Measurements from ENCODE around the gene RPS2. TPM values are rescaled to one million over a fixed set of nuclear protein-coding genes. Genes with fewer than 3 reads are reported as not detected.

RPS2 gene
- total and polyA plus RNA-seq, 4 donors = 682 to 1,957 (median 1,591) TPM

DNA sequence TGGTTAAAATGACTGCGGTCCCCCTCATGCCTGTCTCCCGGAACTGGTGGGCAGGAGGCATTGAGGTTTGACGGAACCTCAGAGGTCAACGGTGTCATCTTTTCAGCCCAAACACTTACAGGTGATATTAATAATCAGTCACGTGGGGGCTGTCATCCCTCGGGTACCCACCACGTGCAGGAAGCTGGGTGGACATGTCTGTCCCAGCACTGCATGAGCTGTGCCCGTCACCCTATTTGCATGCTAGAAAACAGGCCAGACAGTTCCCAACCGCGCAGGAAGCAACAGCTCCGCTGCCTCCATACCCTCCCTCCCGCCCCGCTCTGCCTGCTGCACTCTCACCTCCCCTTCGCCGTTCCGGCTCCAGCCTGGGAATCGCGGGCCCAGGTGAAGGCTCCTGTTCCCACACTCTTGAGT, 26.5 kb upstream of the RPS2 start:
- Histone ChIP-seq H3K36me3 (ENCODE audit: control insufficient read depth, insufficient read depth, low read length) (peaks cover 43% of the 10 kb centered on the region), H3K9me3 (ENCODE audit: control insufficient read depth, insufficient read depth, low read length) (no peaks in the 10 kb centered on the region), H3K4me3 (ENCODE audit: low read depth, low read length) (peak overlapping the region; percentile 31), H3K27ac (ENCODE audit: low read depth, low read length) (no peak overlapping the region), H3K27me3 (ENCODE audit: control insufficient read depth, insufficient read depth, low read length) (peaks cover 32% of the 10 kb centered on the region), H3K4me1 (ENCODE audit: control insufficient read depth, insufficient read depth, low read length) (peaks cover 39% of the 10 kb centered on the region)
- peak in 1 of 6 donors; percentile 19 for DNase-seq (ENCODE audit: low read depth in 4 of 6, low spot score in 6 of 6)
- WGBS (ENCODE audit: insufficient coverage) = 4% methylated on average over 15 of the region's 18 CpGs

GRCh38 chr16:1990351-1991134, 25.9 kb upstream of the RPS2 start:
- peaks cover 45% of the 10 kb centered on the region for H3K4me1 ChIP-seq (ENCODE audit: control insufficient read depth, insufficient read depth, low read length)
- peak in 2 of 6 donors; percentile 28 to 67 for DNase-seq (ENCODE audit: low read depth in 4 of 6, low spot score in 6 of 6)
- peaks cover 32% of the 10 kb centered on the region for H3K27me3 ChIP-seq (ENCODE audit: control insufficient read depth, insufficient read depth, low read length)
- H3K36me3 ChIP-seq (ENCODE audit: control insufficient read depth, insufficient read depth, low read length) = peaks cover 45% of the 10 kb centered on the region
- H3K4me3 ChIP-seq (ENCODE audit: low read depth, low read length) = peak overlapping the region; percentile 31
- WGBS (ENCODE audit: insufficient coverage) = 2% methylated on average over 41 of the region's 50 CpGs
- no peak overlapping the region for H3K27ac ChIP-seq (ENCODE audit: low read depth, low read length)
- H3K9me3 ChIP-seq (ENCODE audit: control insufficient read depth, insufficient read depth, low read length) = no peaks in the 10 kb centered on the region

DNA sequence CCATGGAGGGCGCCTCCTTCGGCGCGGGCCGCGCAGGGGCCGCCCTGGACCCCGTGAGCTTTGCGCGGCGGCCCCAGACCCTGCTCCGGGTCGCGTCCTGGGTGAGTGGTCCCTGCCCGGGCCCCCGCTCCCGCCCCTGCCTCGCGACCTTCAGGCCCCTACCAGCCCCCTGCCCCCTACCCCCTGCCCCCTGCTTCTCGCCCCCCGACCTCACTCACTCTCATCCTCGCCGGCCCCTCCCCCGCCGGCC, 25.4 kb upstream of the RPS2 start:
- Histone ChIP-seq H3K4me1 (ENCODE audit: control insufficient read depth, insufficient read depth, low read length) (peaks cover 50% of the 10 kb centered on the region), H3K27me3 (ENCODE audit: control insufficient read depth, insufficient read depth, low read length) (peaks cover 32% of the 10 kb centered on the region), H3K27ac (ENCODE audit: low read depth, low read length) (no peak overlapping the region), H3K9me3 (ENCODE audit: control insufficient read depth, insufficient read depth, low read length) (no peaks in the 10 kb centered on the region), H3K36me3 (ENCODE audit: control insufficient read depth, insufficient read depth, low read length) (peaks cover 47% of the 10 kb centered on the region), H3K4me3 (ENCODE audit: low read depth, low read length) (peak overlapping the region; percentile 31)
- DNase-seq (ENCODE audit: low read depth in 4 of 6, low spot score in 6 of 6) = no peak
- under 1% methylated on average over 15 of the region's 25 CpGs for WGBS (ENCODE audit: insufficient coverage)

GRCh38 chr16:1989209-1990100, 24.8 kb upstream of the RPS2 start, which contains the start of gene SYNGR3:
Gene SYNGR3, plus strand, starts transcription at chr16:1989970. Its CDS starts 133 bp downstream, at chr16:1990103.
- DNase-seq (ENCODE audit: low read depth in 4 of 6, low spot score in 6 of 6) = peak in 2 of 6 donors; percentile 29 to 36
- peaks cover 46% of the 10 kb centered on the region for H3K36me3 ChIP-seq (ENCODE audit: control insufficient read depth, insufficient read depth, low read length)
- peaks cover 32% of the 10 kb centered on the region for H3K27me3 ChIP-seq (ENCODE audit: control insufficient read depth, insufficient read depth, low read length)
- H3K4me1 ChIP-seq (ENCODE audit: control insufficient read depth, insufficient read depth, low read length) = peaks cover 56% of the 10 kb centered on the region
- peak within 1 kb of the TSS; percentile 31 for H3K4me3 ChIP-seq (ENCODE audit: low read depth, low read length)
- under 1% methylated on average over 63 of the region's 67 CpGs for WGBS (ENCODE audit: insufficient coverage)
- H3K27ac ChIP-seq (ENCODE audit: low read depth, low read length) = no peak within 1 kb of the TSS
- H3K9me3 ChIP-seq (ENCODE audit: control insufficient read depth, insufficient read depth, low read length) = no peaks in the 10 kb centered on the region

- Histone ChIP-seq H3K4me1 (ENCODE audit: control insufficient read depth, insufficient read depth, low read length) (peaks cover 64% of the 10 kb centered on the region), H3K9me3 (ENCODE audit: control insufficient read depth, insufficient read depth, low read length) (no peaks in the 10 kb centered on the region), H3K36me3 (ENCODE audit: control insufficient read depth, insufficient read depth, low read length) (peaks cover 32% of the 10 kb centered on the region), H3K27ac (ENCODE audit: low read depth, low read length) (no peak overlapping the region), H3K27me3 (ENCODE audit: control insufficient read depth, insufficient read depth, low read length) (peaks cover 32% of the 10 kb centered on the region), H3K4me3 (ENCODE audit: low read depth, low read length) (no peak overlapping the region)
- 86% methylated on average over 5 of the region's 10 CpGs for WGBS (ENCODE audit: insufficient coverage)
- no peak for DNase-seq (ENCODE audit: low read depth in 4 of 6, low spot score in 6 of 6)
Measured at GRCh38 chr16:1987198-1987597, 22.6 kb upstream of the RPS2 start.

- no peak overlapping the region for H3K27ac ChIP-seq (ENCODE audit: low read depth, low read length)
- DNase-seq (ENCODE audit: low read depth in 4 of 6, low spot score in 6 of 6) = no peak
- 97% methylated on average over 14 of the region's 14 CpGs for WGBS (ENCODE audit: insufficient coverage)
- peaks cover 29% of the 10 kb centered on the region for H3K27me3 ChIP-seq (ENCODE audit: control insufficient read depth, insufficient read depth, low read length)
- no peak overlapping the region for H3K4me3 ChIP-seq (ENCODE audit: low read depth, low read length)
- peaks cover 34% of the 10 kb centered on the region for H3K36me3 ChIP-seq (ENCODE audit: control insufficient read depth, insufficient read depth, low read length)
- no peaks in the 10 kb centered on the region for H3K9me3 ChIP-seq (ENCODE audit: control insufficient read depth, insufficient read depth, low read length)
- peaks cover 66% of the 10 kb centered on the region for H3K4me1 ChIP-seq (ENCODE audit: control insufficient read depth, insufficient read depth, low read length)
Measured at GRCh38 chr16:1985466-1986150, 21.0 kb upstream of the RPS2 start.

DNA sequence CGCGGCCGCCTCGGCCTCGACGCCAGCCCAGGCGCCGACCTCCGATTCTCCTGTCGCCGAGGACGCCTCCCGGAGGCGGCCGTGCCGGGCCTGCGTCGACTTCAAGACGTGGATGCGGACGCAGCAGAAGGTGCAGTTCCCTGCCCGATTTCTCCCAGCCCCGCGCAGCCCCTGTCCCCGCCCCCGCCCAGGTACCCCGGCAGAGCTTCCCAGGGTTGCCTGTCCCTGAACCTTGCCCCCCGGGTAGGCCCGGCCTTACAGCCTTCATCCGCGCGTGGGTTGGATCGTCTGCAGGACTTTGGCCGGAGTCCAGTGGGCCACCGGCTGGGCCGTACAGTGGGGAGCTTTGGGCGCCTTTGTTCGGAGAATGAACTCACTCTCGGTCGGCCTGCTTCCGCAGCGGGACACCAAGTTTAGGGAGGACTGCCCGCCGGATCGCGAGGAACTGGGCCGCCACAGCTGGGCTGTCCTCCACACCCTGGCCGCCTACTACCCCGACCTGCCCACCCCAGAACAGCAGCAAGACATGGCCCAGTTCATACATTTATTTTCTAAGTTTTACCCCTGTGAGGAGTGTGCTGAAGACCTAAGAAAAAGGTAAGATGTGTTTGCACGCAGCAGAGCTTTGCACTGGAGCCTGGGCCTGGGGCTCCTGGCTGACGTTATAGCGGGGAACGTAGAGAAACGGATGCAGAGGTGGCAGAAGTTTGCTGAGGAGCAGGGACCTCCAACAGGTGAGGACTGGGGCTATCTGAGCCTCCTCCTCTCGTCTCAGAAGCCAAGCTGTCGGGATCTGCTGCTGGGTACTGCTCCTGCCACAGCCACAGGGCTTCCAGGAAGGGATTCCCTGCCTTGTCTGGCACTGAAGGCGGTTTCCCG, 20.0 kb upstream of the RPS2 start:
- H3K4me1 ChIP-seq (ENCODE audit: control insufficient read depth, insufficient read depth, low read length) = peaks cover 70% of the 10 kb centered on the region
- no peak overlapping the region for H3K27ac ChIP-seq (ENCODE audit: low read depth, low read length)
- H3K27me3 ChIP-seq (ENCODE audit: control insufficient read depth, insufficient read depth, low read length) = peaks cover 34% of the 10 kb centered on the region
- peaks cover 43% of the 10 kb centered on the region for H3K36me3 ChIP-seq (ENCODE audit: control insufficient read depth, insufficient read depth, low read length)
- no peak for DNase-seq (ENCODE audit: low read depth in 4 of 6, low spot score in 6 of 6)
- H3K9me3 ChIP-seq (ENCODE audit: control insufficient read depth, insufficient read depth, low read length) = no peaks in the 10 kb centered on the region
- WGBS (ENCODE audit: insufficient coverage) = 7% methylated on average over 56 of the region's 58 CpGs
- peak overlapping the region; percentile 61 for H3K4me3 ChIP-seq (ENCODE audit: low read depth, low read length)

DNA sequence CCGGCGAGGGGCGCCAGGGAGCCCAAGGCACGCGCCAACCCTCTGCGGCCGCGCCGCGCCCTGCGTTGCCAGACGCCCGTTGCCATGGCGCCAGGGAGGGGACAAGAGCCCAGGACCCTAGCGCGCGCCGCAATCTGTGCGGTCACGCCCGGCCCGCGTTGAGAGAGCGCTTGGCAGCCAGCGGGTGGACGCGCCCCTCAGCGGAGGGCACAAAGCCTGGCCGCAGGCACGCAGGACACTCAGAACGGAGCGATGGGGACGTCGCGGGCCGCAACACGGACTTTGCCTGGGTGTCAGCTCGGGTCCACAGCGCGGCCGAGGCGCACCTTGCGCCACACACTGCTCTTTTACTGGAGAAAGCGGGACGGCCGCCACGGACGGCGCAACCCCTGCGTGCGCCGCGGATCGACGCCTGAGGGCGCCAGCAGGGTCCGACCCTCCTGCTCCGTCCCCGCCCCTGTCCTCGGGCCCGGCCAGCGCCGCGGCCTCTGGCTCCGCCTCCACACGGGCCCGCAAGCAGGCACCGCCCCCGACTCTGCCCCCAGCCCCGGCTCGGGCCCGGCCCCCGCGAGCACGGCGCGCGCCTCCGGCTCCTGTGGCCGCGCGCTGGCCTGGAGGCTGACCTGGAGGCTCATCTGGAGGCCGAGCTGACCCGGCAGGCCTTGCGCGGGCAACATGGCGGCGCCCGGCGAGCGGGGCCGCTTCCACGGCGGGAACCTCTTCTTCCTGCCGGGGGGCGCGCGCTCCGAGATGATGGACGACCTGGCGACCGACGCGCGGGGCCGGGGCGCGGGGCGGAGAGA, 19.1 kb upstream of the RPS2 start, which contains the start of gene GFER:
Gene GFER (plus strand): TSS at position 650 of the 803 bp plus-strand sequence. CDS start 26 bp downstream, at position 676.
- Histone ChIP-seq H3K27ac (ENCODE audit: low read depth, low read length) (peak within 1 kb of the TSS; percentile 80), H3K4me1 (ENCODE audit: control insufficient read depth, insufficient read depth, low read length) (peaks cover 64% of the 10 kb centered on the region), H3K4me3 (ENCODE audit: low read depth, low read length) (peak within 1 kb of the TSS; percentile 61), H3K36me3 (ENCODE audit: control insufficient read depth, insufficient read depth, low read length) (peaks cover 46% of the 10 kb centered on the region), H3K9me3 (ENCODE audit: control insufficient read depth, insufficient read depth, low read length) (no peaks in the 10 kb centered on the region), H3K27me3 (ENCODE audit: control insufficient read depth, insufficient read depth, low read length) (peaks cover 31% of the 10 kb centered on the region)
- under 1% methylated on average over 109 of the region's 109 CpGs for WGBS (ENCODE audit: insufficient coverage)
- DNase-seq (ENCODE audit: low read depth in 4 of 6, low spot score in 6 of 6) = peak; percentile 79 to 96 (median 86)

Measured in spinal cord (tissue), 10 donors.